Lower lobe of right lung (tissue), 2 donors: ENCODE measurements around the gene SHROOM1. TPM values are rescaled to one million over a fixed set of nuclear protein-coding genes. Genes with fewer than 3 reads are reported as not detected.
"Not testable (repeated sequence)": the region's sequence is repeated elsewhere in the genome, so short reads cannot be mapped to it uniquely, and the experiment has no call there.

Experiments
- ATAC-seq, 2 donors: fragments of 200-7000 bp; cut with Tn5 transposase; one replicate each; pipeline ENCODE4 v1.9.1; 2020 to 2022; ENCODE audit warnings: mild to moderate bottlenecking in 2 of 2, moderate library complexity in 2 of 2
- DNase-seq: peaks from one replicate; pipeline ENCODE4 v3.0.0-alpha.2; 2020
- H3K27ac ChIP-seq: fragments of 200-600 bp; one replicate; pipeline ENCODE4 v1.8.0; 2022
- H3K27me3 ChIP-seq: fragments of 200-600 bp; one replicate; pipeline ENCODE4 v1.8.0; 2022; ENCODE audit warnings: low read depth
- H3K36me3 ChIP-seq: fragments of 200-600 bp; one replicate; pipeline ENCODE4 v1.8.0; 2022; ENCODE audit warnings: mild to moderate bottlenecking
- H3K4me1 ChIP-seq: fragments of 200-600 bp; one replicate; pipeline ENCODE4 v1.8.0; 2022
- H3K4me3 ChIP-seq: fragments of 200-600 bp; one replicate; pipeline ENCODE4 v1.8.0; 2022; ENCODE audit warnings: mild to moderate bottlenecking
- H3K9me3 ChIP-seq: fragments of 200-600 bp; one replicate; pipeline ENCODE4 v1.8.0; 2022
- CTCF ChIP-seq: fragments of 200-600 bp; IDR thresholded peaks from one replicate; pipeline ENCODE4 v1.8.0; 2022; ENCODE audit warnings: antibody characterized with exemption, mild to moderate bottlenecking
- intact Hi-C: fragments of 100-400 bp; cut with DNase I; formaldehyde crosslinking; loops from one replicate; pipeline ENCODE4 v1.11.0; 2022
- total RNA-seq: library from RNA; stranded (reverse); fragmentation: NEBNext Ultra II Directional; extraction: Animal tissue kit (Norgen Biotek cat#: 25700); gene quantifications from one replicate; pipeline ENCODE4 v1.2.1, GENCODE V29; 2021
- donor health status: DM: no; HTN: yes; CAD: no; lungs with severe emphysema.

Gene SHROOM1
- total RNA-seq, 1 donor from 2014 or later = 17.3 TPM

- Histone ChIP-seq H3K27ac (no peak overlapping the region), H3K4me3 (no peak overlapping the region), H3K36me3 (no peaks in the 10 kb centered on the region), H3K9me3 (no peaks in the 10 kb centered on the region), H3K27me3 (no peaks in the 10 kb centered on the region), H3K4me1 (peaks cover 9% of the 10 kb centered on the region)
- ATAC-seq (no peak), DNase-seq (no peak)
- TF ChIP-seq CTCF = no peak
- intact Hi-C loops = no loop called here
These were observed 25.6 kb upstream of the SHROOM1 start for GRCh38 chr5:132856011-132856410.

- DNase-seq, H3K27ac ChIP-seq, H3K4me3 ChIP-seq, H3K36me3 ChIP-seq, H3K4me1 ChIP-seq, H3K9me3 ChIP-seq, H3K27me3 ChIP-seq, intact Hi-C loops, ATAC-seq: not testable (repeated sequence)
These were observed 24.5 kb upstream of the SHROOM1 start for GRCh38 chr5:132854992-132855391.

- no peaks in the 10 kb centered on the region for H3K9me3 ChIP-seq
- H3K36me3 ChIP-seq = no peaks in the 10 kb centered on the region
- DNase-seq (no peak), ATAC-seq (no peak)
- intact Hi-C loops = no loop called here
- H3K27me3 ChIP-seq = no peaks in the 10 kb centered on the region
- no peak for TF ChIP-seq CTCF
- no peak overlapping the region for H3K4me3 ChIP-seq
- peaks cover 9% of the 10 kb centered on the region for H3K4me1 ChIP-seq
- no peak overlapping the region for H3K27ac ChIP-seq
These were observed 23.9 kb upstream of the SHROOM1 start for GRCh38 chr5:132854301-132854700.

GRCh38 chr5:132853790-132854189, 23.3 kb upstream of the SHROOM1 start:
- no peak overlapping the region for H3K27ac ChIP-seq
- intact Hi-C loops = no loop called here

GRCh38 chr5:132853323-132853722, 22.9 kb upstream of the SHROOM1 start:
- Histone ChIP-seq H3K4me3 (no peak overlapping the region), H3K27ac (no peak overlapping the region), H3K27me3 (no peaks in the 10 kb centered on the region), H3K36me3 (no peaks in the 10 kb centered on the region), H3K9me3 (no peaks in the 10 kb centered on the region), H3K4me1 (peaks cover 9% of the 10 kb centered on the region)
- intact Hi-C loops = no loop called here
- DNase-seq (no peak), ATAC-seq (no peak)
- TF ChIP-seq CTCF = no peak

More at GRCh38 chr5:132853790-132854189, 23.3 kb upstream of the SHROOM1 start:
- H3K9me3 ChIP-seq = no peaks in the 10 kb centered on the region
- H3K4me3 ChIP-seq = no peak overlapping the region
- DNase-seq = no peak
- no peak for TF ChIP-seq CTCF
- no peak for ATAC-seq
- H3K36me3 ChIP-seq = no peaks in the 10 kb centered on the region
- peaks cover 9% of the 10 kb centered on the region for H3K4me1 ChIP-seq
- no peaks in the 10 kb centered on the region for H3K27me3 ChIP-seq

GRCh38 chr5:132850066-132850465, 19.6 kb upstream of the SHROOM1 start:
- Histone ChIP-seq H3K27ac (no peak overlapping the region), H3K27me3 (no peaks in the 10 kb centered on the region), H3K9me3 (no peaks in the 10 kb centered on the region), H3K36me3 (no peaks in the 10 kb centered on the region), H3K4me3 (no peak overlapping the region), H3K4me1 (peaks cover 9% of the 10 kb centered on the region)
- ATAC-seq (no peak), DNase-seq (no peak)
- intact Hi-C loops = no loop called here
- no peak for TF ChIP-seq CTCF
